Measurements from ENCODE around the gene COA6.

Gene COA6

DNA sequence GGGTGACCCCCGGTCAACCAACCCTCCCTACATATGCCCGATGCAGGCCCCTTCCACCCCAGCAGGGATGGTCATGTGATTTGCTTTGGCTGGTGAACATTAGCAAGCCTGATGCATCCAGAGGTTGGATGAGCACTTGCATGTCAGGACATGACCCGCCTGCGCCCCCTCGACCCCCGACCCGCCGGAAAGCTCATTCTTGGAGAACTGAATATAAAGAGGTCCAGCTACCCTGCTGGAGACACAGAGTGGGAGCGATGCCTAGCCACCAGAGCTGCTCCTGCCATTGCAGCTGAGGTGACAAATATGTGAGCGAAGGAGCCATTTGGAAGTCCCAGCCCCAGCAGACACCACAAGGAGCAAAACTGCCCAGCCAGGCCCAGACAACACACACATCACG, 39.6 kb downstream of the COA6 start:
- no peak for DNase-seq (ENCODE audit: low read depth in 2 of 2)

DNA sequence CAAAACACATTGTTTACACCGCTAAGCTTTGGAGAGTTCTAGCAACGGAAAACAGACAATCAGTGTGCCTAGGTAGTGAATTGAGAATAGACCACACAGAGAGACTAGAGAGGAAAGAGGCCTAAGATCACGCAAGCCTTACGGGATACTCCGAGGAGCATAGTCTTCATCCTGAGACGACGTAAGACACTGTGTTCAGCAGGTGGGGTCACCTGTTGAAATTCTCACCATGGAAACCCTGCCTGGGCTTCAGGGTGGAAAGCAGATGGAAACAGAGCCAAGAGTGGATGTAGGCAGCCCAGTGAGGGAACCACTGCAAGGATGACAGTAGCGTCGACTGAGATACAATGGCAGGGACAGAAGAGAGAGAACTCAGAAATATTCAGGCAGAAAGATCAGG, 40.2 kb downstream of the COA6 start:
- DNase-seq (ENCODE audit: low read depth in 2 of 2) = no peak

- no peak for DNase-seq (ENCODE audit: low read depth in 2 of 2)
Measured at GRCh38 chr1:234413990-234414389, 40.7 kb downstream of the COA6 start.

GRCh38 chr1:234427950-234428646, 54.8 kb downstream of the COA6 start:
- no peak for DNase-seq (ENCODE audit: low read depth in 2 of 2)

DNA sequence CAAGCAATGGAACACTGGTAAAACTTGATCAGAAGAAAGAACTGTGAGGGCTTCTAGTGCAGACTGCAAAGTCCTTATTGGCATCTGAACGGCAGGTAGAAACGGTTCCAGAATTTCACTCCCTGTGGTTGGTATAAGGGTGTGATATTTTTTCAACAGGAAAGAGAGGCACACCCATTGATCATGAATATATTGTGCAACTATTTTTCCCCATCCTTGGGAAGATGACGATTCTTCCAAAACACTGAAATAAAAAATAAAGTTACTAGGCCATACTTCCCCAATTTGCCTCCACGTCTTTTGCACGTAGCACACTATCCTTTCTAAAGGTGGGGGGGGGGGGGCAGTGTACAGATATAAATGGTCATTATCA, 56.2 kb downstream of the COA6 start:
- no peak for DNase-seq (ENCODE audit: low read depth in 2 of 2)

DNA sequence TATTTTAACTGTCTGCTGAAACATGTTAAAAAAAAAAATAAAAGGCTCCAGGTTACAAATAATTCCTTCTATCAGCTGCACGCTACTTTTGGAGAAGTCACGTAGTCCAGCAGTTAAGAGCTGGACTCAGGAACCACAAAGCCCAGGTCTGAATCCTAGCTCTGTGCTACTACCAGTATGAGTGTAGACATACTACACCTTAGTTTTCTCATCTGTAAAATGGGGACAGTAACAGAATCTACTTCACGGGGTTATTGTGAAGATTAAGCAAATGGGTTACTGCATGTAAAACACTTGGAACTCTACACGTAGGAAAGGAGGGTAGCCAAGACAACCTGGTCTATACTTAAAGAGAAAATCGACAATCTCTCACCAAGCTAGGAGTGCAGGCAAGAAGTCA, 57.4 kb downstream of the COA6 start:
- DNase-seq (ENCODE audit: low read depth in 2 of 2) = no peak

- no peak for DNase-seq (ENCODE audit: low read depth in 2 of 2)
Measured at GRCh38 chr1:234431255-234431654, 58.0 kb downstream of the COA6 start.

DNA sequence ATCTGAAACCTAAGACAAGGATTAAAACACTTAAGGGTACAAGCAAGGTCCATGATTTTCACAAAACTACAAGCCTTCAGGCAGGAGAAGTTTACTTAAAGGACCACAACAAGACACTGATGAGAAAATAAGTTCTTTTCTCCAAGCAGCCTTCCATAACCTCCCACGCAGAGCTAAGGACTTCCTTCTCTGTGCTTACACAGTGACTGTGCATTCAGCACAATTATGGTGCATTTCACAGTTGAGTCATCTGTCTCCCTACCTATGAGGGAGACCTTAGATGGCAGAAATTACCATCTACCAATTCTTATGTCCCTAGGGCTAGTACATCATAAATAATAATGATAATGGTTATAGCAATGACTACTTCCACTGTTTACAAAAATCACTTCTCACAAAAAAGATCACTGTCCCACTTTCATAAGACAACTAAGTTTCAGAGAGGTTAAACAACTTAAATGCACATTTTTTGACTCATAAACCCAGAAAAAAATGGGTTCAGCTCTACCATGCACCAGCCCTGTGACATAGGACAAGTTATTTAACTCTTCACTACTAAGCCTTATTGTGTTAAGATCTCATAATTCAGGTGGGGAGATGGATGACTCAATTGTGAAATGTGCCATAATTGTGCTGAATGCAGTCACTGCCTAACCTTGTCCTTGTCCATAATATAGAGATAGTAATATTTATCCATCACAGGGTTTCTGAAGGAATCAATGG, 60.5 kb downstream of the COA6 start:
- no peak for DNase-seq (ENCODE audit: low read depth in 2 of 2)

Data from stimulated activated CD8-positive, alpha-beta memory T cell treated with anti-CD3 and anti-CD28 coated beads, Interleukin-2, amount 100 ng/mL, for 1 hour (primary cell).